Muscle of back (tissue), 11 donors: ENCODE results near the gene BABAM2. TPM values are rescaled to one million over a fixed set of nuclear protein-coding genes. Genes with fewer than 3 reads are reported as not detected.

Experiments used
- DNase-seq, 3 donors: peaks; one replicate each; pipeline versions ENCODE4 v3.0.0 to v3.0.0-alpha.2; 2013
- polyA plus RNA-seq, 10 donors: library from polyadenylated mRNA; unstranded; fragments of 120-200 nt; gene quantifications; one replicate each; pipeline ENCODE4 v1.2.1, GENCODE V29; 2013; ENCODE audit not compliant: insufficient read length in 10 of 10

Gene BABAM2
- polyA plus RNA-seq, 10 donors = 19.7 to 26.0 (median 23.7) TPM

GRCh38 chr2:28375236-28375635 is 484.7 kb downstream of the BABAM2 start:
- no peak for DNase-seq

- DNase-seq = no peak
Measured at GRCh38 chr2:28375742-28376631, 485.5 kb downstream of the BABAM2 start.

- no peak for DNase-seq
Measured at GRCh38 chr2:28377195-28377816, 486.8 kb downstream of the BABAM2 start.

GRCh38 chr2:28377984-28378678 is 487.6 kb downstream of the BABAM2 start:
- peak in 2 of 3 donors; percentile 58 to 67 for DNase-seq

- DNase-seq = no peak
Measured at GRCh38 chr2:28378679-28379584, 488.4 kb downstream of the BABAM2 start.

- DNase-seq = no peak
Measured at GRCh38 chr2:28380219-28380618, 489.7 kb downstream of the BABAM2 start.

GRCh38 chr2:28381225-28382180 is 491.0 kb downstream of the BABAM2 start:
- DNase-seq = no peak

- DNase-seq = no peak
Measured at GRCh38 chr2:28382755-28383154, 492.2 kb downstream of the BABAM2 start.

- DNase-seq = no peak
Measured at GRCh38 chr2:28387082-28387960, 496.8 kb downstream of the BABAM2 start.

Other genes starting within 250 kb of the BABAM2 start
- 10 to 100 TPM; 23.6 to 44.1 (median 30.0) TPM for gene SUPT7L, start 227.1 kb upstream of the BABAM2 start, polyA plus RNA-seq
- gene SLC4A1AP, start 226.8 kb upstream of the BABAM2 start, polyA plus RNA-seq = 10 to 100 TPM; 21.6 to 30.0 (median 24.0) TPM
- gene MRPL33, start 119.0 kb upstream of the BABAM2 start, polyA plus RNA-seq = 100 to 1,000 TPM; 102 to 132 (median 117) TPM
- gene RBKS, start 342 bp upstream of the BABAM2 start, polyA plus RNA-seq = 1 to 10 TPM in 3 of 10 donors, under 1 TPM in 7; 0.80 to 1.3 (median 0.96) TPM